NCI-H748 treated with DMSO at 0.1 percent for 48 hours (cell line): ENCODE measurements around the gene RMND5A.

Experiments
- DNase-seq: peaks from one replicate; lab custom pipeline; 2025; lab: John Stamatoyannopoulos, UW

The RMND5A gene

GRCh38 chr2:86791573-86791972 is 71.5 kb downstream of the RMND5A start:
- no peak for DNase-seq

- DNase-seq: no peak
These were observed 73.7 kb downstream of the RMND5A start for GRCh38 chr2:86793752-86794151.

DNA sequence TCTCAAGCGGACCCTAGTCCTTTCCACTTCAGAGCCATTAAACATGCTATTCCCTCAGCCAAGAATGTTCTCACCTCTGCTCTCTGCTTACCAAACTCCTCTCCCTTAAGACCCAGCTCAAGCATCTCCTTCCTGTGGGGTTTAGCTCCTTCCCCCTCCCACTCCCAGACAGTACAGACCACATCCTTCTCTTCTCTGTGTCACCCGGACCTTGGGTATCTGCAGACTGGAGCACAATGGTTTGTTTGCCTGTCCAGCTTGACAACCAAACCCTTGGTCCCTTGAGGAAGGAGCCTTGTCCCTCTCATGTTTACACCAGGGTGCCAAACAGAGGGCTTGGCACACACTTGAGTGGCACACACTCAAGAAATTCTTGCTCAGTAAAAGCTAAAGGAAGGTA is 74.8 kb downstream of the RMND5A start:
- DNase-seq: no peak

- no peak for DNase-seq
These were observed 80.9 kb downstream of the RMND5A start for GRCh38 chr2:86800856-86801567.

DNA sequence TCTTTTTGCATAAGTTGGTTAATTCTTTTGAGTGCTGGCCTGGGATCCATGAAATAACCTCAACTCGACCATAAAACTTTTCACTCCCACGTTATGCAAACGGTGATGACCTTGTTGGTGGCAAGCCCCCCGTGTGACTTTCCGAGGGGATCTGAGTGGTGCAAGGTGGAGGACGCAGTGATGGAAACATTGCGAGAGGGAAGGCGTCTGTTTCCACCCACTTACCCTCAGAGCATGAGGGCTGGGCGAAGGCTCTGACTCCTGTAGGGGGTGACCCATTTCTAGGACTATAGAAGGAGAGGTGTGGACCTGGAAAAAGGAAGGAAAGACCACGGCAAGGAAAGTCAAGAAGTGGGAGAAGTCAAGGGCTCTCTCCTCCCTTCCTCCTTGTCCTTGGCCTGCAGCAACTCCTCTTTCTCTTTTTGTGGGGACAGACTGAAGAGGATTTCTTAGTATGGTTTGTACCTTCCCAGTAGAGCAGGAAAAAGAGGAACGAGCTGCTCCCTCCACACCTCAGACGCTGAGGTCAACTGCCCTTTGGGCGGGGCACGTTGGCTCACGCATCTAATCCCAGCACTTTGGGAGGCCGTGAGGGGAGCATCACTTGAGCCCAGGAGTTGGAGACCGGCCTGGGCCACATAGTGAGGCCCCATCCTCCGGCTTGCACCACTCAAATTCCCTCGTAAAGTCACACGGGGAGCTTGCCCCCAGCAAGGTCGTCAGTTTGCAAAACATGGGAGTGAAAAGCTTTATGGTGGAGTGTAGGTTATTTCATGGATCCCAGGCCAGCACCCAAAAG is 86.2 kb downstream of the RMND5A start:
- DNase-seq: no peak

DNA sequence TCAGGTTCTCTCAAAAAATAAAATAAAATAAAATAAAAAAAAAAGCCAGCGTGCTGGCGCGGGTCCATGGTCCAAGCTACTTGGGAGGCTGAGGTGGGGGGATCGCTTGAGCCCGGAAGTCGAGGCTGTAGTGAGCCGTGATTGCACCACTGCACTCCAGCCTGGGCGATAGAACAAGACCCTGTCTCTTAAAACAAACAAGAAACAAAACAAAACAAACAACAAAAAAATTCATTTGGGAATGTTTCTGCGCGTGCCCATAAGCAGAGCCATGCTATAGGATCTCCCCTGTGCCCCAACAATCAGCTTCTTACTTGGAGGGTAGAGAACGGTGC is 87.0 kb downstream of the RMND5A start:
- DNase-seq: no peak

DNA sequence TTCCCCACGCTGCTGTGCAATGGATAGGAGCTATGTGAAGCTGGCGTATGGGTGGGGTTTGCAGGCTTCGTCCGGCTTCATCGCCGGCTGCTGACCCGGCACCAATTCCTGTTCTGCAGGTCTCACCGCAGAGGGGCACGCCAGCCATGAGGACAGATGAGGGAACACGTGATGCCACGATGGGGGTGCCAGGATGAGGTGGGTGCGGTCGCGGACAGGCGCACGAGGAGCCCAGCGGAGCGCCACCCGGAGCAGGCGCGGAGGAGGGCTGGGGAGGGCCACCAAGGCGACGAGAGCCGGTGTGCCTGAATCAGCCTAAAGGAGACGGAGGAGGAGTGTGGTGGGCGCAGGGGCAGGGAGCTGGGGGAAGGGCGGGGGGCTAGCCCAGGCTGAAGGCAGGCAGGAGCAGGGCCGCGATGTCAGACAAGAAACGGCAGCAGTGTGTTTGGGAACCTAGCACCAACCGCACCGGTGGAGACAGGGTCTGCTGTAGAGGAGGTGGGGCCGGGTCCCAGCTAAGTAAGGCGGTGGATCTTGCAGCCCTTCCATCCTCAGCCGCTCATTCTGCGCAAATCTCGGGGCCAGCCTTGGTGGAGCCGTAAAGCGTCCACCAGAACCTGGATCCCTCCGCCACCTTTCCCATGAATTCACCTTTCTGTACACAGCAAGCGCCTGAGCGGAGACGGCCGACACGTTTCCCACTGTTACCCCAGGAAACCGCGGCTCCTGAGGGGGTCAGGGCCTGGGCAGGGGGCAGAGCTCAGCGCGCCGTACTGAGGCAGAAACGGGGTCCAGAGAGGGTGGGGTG is 87.6 kb downstream of the RMND5A start:
- DNase-seq: peak; percentile 66

DNA sequence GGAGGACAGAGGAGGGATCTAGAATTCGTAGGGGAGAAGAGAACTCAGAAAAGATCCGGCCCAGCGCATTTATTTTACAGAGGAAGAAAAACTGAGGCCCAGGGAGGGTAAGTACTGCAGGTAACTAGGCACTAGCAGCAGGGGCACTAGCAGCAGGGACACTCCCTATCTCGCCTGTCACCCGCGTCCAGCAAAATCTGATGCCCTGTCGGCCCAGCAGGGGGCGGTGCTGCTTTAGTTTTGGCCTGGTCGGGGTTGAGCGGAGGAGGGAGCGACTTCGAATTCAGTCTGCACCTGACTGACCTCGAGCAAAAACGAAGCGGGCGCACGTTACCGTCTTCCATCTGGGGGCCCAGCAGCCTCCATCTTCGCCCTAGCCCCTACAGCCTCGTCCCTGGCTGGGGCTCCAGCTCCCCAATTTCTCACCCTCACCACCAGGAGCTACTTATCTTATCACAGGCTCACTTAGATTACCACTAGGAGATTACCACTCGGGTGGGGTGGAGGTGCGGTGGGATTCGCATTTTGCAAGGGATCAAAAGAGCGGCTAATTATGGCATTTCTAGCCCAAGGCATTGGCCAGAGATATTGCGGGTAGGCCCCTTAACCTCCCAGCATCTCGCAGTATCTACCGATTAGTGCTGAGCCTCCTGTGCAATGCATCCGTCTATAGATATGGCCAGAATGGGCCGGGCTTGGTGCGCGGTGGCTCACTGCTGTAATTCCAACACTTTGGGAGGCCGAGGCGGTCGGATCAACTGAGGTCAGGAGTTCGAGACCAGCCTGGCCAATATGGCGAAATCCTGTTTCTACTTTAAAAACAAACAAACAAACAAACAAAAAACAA is 88.4 kb downstream of the RMND5A start:
- DNase-seq: peak; percentile 83

GRCh38 chr2:86809481-86810121 is 89.5 kb downstream of the RMND5A start:
- no peak for DNase-seq

- no peak for DNase-seq
These were observed 95.5 kb downstream of the RMND5A start for GRCh38 chr2:86815611-86816010.

- no peak for DNase-seq
These were observed 98.2 kb downstream of the RMND5A start for GRCh38 chr2:86818114-86818801.

GRCh38 chr2:86818957-86819356 is 98.9 kb downstream of the RMND5A start:
- no peak for DNase-seq

- no peak for DNase-seq
These were observed 101.2 kb downstream of the RMND5A start for GRCh38 chr2:86821306-86821705.

DNA sequence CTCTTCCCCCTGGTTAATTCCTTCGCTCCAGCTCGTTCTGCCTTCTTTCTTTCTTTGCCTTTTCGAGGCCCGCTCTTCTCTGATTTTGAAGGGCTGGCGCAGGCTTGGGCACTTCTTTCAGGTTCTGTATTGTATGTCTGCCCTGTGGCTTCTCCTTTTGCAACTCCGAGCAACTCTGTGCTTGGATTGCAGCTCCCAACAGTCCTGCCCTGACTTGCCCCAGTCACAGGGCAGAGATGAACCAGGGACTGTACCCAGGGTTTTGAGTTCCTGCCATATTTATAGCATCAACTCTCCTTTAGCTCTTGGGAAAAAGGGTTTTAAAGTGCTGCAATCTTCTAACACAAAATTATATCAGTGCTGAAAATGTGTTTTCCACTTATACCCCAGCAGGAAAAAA is 101.8 kb downstream of the RMND5A start:
- DNase-seq: no peak

- no peak for DNase-seq
These were observed 102.7 kb downstream of the RMND5A start for GRCh38 chr2:86822668-86823345.

GRCh38 chr2:86825036-86825692 is 105.1 kb downstream of the RMND5A start:
- no peak for DNase-seq

GRCh38 chr2:86825693-86826381 is 105.7 kb downstream of the RMND5A start:
- DNase-seq: no peak

GRCh38 chr2:86826951-86827350 is 106.9 kb downstream of the RMND5A start:
- no peak for DNase-seq
